ENCODE measurements around the gene HDAC8.
A peak's percentile ranks its signal among the peaks of the same experiment; 100 is the strongest.

HDAC8 gene

GRCh38 chrX:72313707-72314641 lies 258.7 kb downstream of the HDAC8 start:
- FAIRE-seq = no peak

GRCh38 chrX:72312311-72312940 lies 260.2 kb downstream of the HDAC8 start:
- FAIRE-seq = no peak

GRCh38 chrX:72309297-72310071 lies 263.2 kb downstream of the HDAC8 start:
- FAIRE-seq = no peak

- no peak for FAIRE-seq
These were observed 263.9 kb downstream of the HDAC8 start for GRCh38 chrX:72308566-72309296.

GRCh38 chrX:72308209-72308565 lies 264.5 kb downstream of the HDAC8 start:
- FAIRE-seq = no peak

- FAIRE-seq = no peak
These were observed 265.0 kb downstream of the HDAC8 start for GRCh38 chrX:72307646-72308051.

GRCh38 chrX:72306851-72307645 lies 265.6 kb downstream of the HDAC8 start:
- FAIRE-seq = peak; percentile 50

- FAIRE-seq = no peak
These were observed 266.4 kb downstream of the HDAC8 start for GRCh38 chrX:72306085-72306801.

- no peak for FAIRE-seq
These were observed 267.2 kb downstream of the HDAC8 start, which contains the start of gene CITED1 for GRCh38 chrX:72305286-72306084. Gene CITED1, minus strand, starts transcription at chrX:72305914. Its CDS starts 3,045 bp downstream, at chrX:72302869.

- no peak for FAIRE-seq
These were observed 267.8 kb downstream of the HDAC8 start for GRCh38 chrX:72304877-72305276.

- FAIRE-seq = no peak
These were observed 270.9 kb downstream of the HDAC8 start for GRCh38 chrX:72301781-72302180.

GRCh38 chrX:72299891-72300630 lies 272.6 kb downstream of the HDAC8 start:
- FAIRE-seq = no peak

GRCh38 chrX:72297953-72298730 lies 274.5 kb downstream of the HDAC8 start:
- FAIRE-seq = peak; percentile 21

- no peak for FAIRE-seq
These were observed 275.7 kb downstream of the HDAC8 start for GRCh38 chrX:72296991-72297390.

- no peak for FAIRE-seq
These were observed 276.9 kb downstream of the HDAC8 start for GRCh38 chrX:72295745-72296144.

- FAIRE-seq = peak; percentile 89
These were observed 278.1 kb downstream of the HDAC8 start for GRCh38 chrX:72294497-72294896.

GRCh38 chrX:72282302-72282701 lies 290.3 kb downstream of the HDAC8 start:
- FAIRE-seq = no peak

GRCh38 chrX:72280321-72280845 lies 292.3 kb downstream of the HDAC8 start:
- FAIRE-seq = no peak

Measured in G401.6 (cell line).